Measurements from ENCODE around the gene DCPS. TPM values are rescaled to one million over a fixed set of nuclear protein-coding genes. Genes with fewer than 3 reads are reported as not detected.

Gene DCPS
- total RNA-seq, 1 experiment from 2014 or later: 33.2 TPM

DNA sequence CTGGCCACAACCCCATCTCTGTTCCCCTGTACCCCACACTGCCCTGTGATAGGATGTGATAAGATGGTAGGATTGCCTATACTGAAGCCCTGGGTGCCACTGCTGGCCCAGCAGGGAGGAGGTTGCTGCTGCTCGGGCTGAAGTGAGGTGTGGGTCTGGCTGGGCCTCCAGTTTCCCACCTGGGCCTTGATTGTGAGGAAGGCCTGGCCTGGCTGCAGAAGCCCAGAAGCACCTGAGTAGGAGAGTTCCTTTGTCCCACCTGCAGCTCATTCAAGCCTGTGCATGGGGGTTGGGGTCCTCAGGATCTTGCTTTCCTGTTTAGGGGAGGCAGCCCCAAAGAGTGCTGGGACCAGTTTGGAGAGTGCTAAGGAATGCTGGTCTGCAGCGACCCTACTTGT, 54.9 kb downstream of the DCPS start:
- no peak overlapping the region for H3K4me3 Mint-ChIP-seq (ENCODE audit: low read depth, unreplicated experiment)
- TF ChIP-seq CTCF (IDR thresholded peaks at IDR 0.05; ENCODE audit: unreplicated experiment): no peak
- no peaks in the 10 kb centered on the region for H3K27me3 Mint-ChIP-seq (ENCODE audit: unreplicated experiment)
- DNase-seq: no peak
- intact Hi-C loops (cut with micrococcal nuclease; ENCODE audit: unreplicated experiment): loop anchor here (5.0 kb wide), 1 partner anchor 46 kb away; no protein-coding TSS in a partner anchor
- no TSS peak for BruUV-seq (replicated peaks)
- peaks cover 8% of the 10 kb centered on the region for H3K4me1 Mint-ChIP-seq (ENCODE audit: low read depth, unreplicated experiment)
- H3K9me3 Mint-ChIP-seq (ENCODE audit: low read depth, unreplicated experiment): no peaks in the 10 kb centered on the region
- peaks cover 33% of the 10 kb centered on the region for H3K36me3 Mint-ChIP-seq (ENCODE audit: insufficient read depth, unreplicated experiment)
- H3K27ac Mint-ChIP-seq (ENCODE audit: unreplicated experiment): no peak overlapping the region
- CTCF ChIA-PET: no interaction called here

- intact Hi-C loops (cut with micrococcal nuclease; ENCODE audit: unreplicated experiment): loop anchor here (5.0 kb wide), 1 partner anchor 47 kb away; no protein-coding TSS in a partner anchor
These were observed 55.7 kb downstream of the DCPS start for GRCh38 chr11:126359431-126360048.

DNA sequence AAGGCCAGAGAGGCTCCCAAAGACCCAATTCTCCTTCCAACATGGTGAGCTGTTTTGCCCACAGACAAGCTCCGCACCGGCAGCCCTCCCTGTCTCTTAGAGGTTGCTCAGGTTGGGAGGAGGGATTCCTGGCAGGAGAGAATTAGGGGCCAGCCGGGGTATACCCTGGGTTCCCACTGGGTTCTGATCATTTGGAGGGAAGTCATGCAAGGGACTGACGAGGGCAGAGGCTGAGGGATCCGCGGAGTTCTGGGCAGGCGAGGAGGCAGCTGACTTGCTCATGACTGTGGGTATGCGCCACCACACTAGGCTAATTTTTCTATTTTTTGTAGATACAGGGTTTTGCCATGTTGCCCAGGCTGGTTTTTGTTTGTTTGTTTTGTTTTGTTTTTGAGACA, 56.2 kb downstream of the DCPS start:
- no peaks in the 10 kb centered on the region for H3K4me1 Mint-ChIP-seq (ENCODE audit: low read depth, unreplicated experiment)
- H3K27ac Mint-ChIP-seq (ENCODE audit: unreplicated experiment): no peak overlapping the region
- CTCF ChIA-PET: interaction anchor here (0.7 kb wide), 1 partner anchor 554 kb away, joined by 9 read pairs; no protein-coding TSS in a partner anchor
- H3K27me3 Mint-ChIP-seq (ENCODE audit: unreplicated experiment): no peaks in the 10 kb centered on the region
- intact Hi-C loops (cut with micrococcal nuclease; ENCODE audit: unreplicated experiment): no loop called here
- no peak for TF ChIP-seq CTCF (IDR thresholded peaks at IDR 0.05; ENCODE audit: unreplicated experiment)
- H3K36me3 Mint-ChIP-seq (ENCODE audit: insufficient read depth, unreplicated experiment): peaks cover 27% of the 10 kb centered on the region
- BruUV-seq (replicated peaks): no TSS peak
- DNase-seq: no peak
- no peaks in the 10 kb centered on the region for H3K9me3 Mint-ChIP-seq (ENCODE audit: low read depth, unreplicated experiment)
- no peak overlapping the region for H3K4me3 Mint-ChIP-seq (ENCODE audit: low read depth, unreplicated experiment)

More at GRCh38 chr11:126359431-126360048, 55.7 kb downstream of the DCPS start:
- no peak overlapping the region for H3K4me3 Mint-ChIP-seq (ENCODE audit: low read depth, unreplicated experiment)
- H3K9me3 Mint-ChIP-seq (ENCODE audit: low read depth, unreplicated experiment): no peaks in the 10 kb centered on the region
- no peak for TF ChIP-seq CTCF (IDR thresholded peaks at IDR 0.05; ENCODE audit: unreplicated experiment)
- H3K4me1 Mint-ChIP-seq (ENCODE audit: low read depth, unreplicated experiment): peaks cover 5% of the 10 kb centered on the region
- no peak overlapping the region for H3K27ac Mint-ChIP-seq (ENCODE audit: unreplicated experiment)
- H3K36me3 Mint-ChIP-seq (ENCODE audit: insufficient read depth, unreplicated experiment): peaks cover 32% of the 10 kb centered on the region
- no peaks in the 10 kb centered on the region for H3K27me3 Mint-ChIP-seq (ENCODE audit: unreplicated experiment)
- CTCF ChIA-PET: interaction anchor here (0.7 kb wide), 1 partner anchor 554 kb away, joined by 9 read pairs; no protein-coding TSS in a partner anchor
- DNase-seq: no peak
- no TSS peak for BruUV-seq (replicated peaks)

GRCh38 chr11:126361400-126361799, 57.5 kb downstream of the DCPS start:
- Mint-ChIP-seq H3K4me1 (ENCODE audit: low read depth, unreplicated experiment) (peaks cover 6% of the 10 kb centered on the region), H3K36me3 (ENCODE audit: insufficient read depth, unreplicated experiment) (peaks cover 17% of the 10 kb centered on the region), H3K27ac (ENCODE audit: unreplicated experiment) (no peak overlapping the region), H3K9me3 (ENCODE audit: low read depth, unreplicated experiment) (no peaks in the 10 kb centered on the region), H3K27me3 (ENCODE audit: unreplicated experiment) (no peaks in the 10 kb centered on the region), H3K4me3 (ENCODE audit: low read depth, unreplicated experiment) (no peak overlapping the region)
- CTCF ChIA-PET: no interaction called here
- intact Hi-C loops (cut with micrococcal nuclease; ENCODE audit: unreplicated experiment): no loop called here
- DNase-seq: no peak
- no TSS peak for BruUV-seq (replicated peaks)
- no peak for TF ChIP-seq CTCF (IDR thresholded peaks at IDR 0.05; ENCODE audit: unreplicated experiment)

Data from Calu3 (cell line).